ENCODE results near the gene MBP. TPM values are rescaled to one million over a fixed set of nuclear protein-coding genes. Genes with fewer than 3 reads are reported as not detected.

MBP gene
- 16.8 TPM for polyA plus RNA-seq (2012; ENCODE audit: low read depth, missing spikeins)

DNA sequence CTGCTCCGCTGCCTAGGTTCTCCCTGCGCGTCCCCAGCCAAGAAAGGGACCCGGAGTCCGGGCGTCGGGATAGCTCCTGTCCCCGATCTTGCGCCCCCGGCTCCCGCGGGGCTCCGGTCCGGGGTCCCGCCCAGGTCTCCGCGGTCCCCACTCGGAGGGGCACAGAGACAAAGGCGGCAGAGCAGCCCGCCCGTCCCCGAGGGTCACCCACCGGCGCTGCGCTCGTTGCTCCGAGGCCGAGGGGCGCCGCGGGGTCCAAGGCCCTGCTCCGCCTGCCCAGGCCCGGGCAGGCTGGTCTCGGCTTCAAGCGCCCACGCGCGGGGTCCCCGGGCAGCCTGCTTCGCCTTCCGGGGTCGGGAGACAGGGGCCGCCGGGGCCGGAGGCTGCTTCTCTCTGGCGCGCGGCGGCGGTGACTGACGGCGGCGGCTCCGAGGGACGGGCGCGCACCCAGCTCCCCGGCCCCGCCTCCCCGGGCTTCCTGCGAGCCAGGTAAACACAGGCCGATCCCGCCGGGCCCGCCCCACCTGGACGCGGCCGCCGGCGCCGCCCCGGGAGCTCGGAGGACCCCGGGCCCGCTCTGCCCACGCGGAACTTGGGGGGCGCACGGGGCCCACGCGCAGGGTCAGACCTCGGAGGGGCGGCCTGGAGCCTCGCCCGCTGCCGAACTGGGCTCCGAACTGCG is at the start of gene MBP:
TSS of gene MBP (minus strand) at position 415 of the 682 bp plus-strand sequence. CDS start 27,522 bp downstream, outside the sequence.
- DNase-seq (ENCODE audit: insufficient read length, low spot score) (peak; percentile 76), FAIRE-seq (peak; percentile 85)
- no peak for TF ChIP-seq POLR2A (IDR thresholded peaks at IDR 0.05; ENCODE audit: low read depth, low read length)
- peak; percentile 50; the same call in 1 of the 2 replicates for TF ChIP-seq TAF1 (IDR thresholded peaks at IDR 0.05; ENCODE audit: low read depth, low read length)
- no peak for TF ChIP-seq PAX5 (IDR thresholded peaks at IDR 0.05; ENCODE audit: insufficient read depth, low read length, severe bottlenecking)

DNA sequence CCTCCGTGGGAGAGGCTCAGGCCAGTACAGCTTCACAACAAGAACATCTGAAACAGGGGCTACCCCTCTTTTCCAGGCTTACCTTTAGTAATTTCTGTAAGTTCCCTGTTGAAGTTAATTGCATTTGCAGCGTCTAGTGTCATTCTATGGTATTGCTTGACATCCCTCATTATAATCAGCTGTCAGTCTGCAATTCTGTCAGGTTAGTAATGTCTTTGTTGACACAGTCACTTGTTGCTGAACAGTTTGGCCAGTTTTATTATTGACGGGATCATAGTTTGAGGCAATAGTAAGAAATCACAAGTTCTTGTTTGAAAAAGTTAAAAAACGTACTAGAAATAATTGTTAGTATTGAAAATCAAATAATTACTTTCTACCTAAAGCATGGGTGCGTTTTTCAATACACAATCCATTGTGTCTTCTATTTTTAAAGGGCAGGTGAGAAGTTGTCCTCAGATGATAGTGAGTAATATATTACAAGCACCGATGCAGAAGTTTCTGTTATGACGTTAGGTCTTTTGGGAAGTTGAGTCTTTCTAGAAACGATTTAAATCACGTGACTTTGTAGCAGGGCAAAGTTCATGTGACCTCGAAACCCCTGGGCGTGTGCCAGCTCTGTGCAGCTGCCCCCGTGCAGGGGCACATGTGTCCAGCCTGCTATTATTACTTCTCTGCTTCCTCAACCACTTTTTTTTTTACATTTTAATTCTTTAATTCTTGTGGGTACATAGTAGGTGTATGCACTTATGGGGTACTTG is 49.5 kb upstream of the MBP start:
- no peak for TF ChIP-seq POU2F2 (IDR thresholded peaks at IDR 0.05; ENCODE audit: low read depth, low read length)
- no peak for TF ChIP-seq PAX5 (IDR thresholded peaks at IDR 0.05; ENCODE audit: insufficient read depth, low read length, severe bottlenecking)
- TF ChIP-seq POLR2A (IDR thresholded peaks at IDR 0.05; ENCODE audit: low read depth, low read length): no peak
- TF ChIP-seq SPI1 (IDR thresholded peaks at IDR 0.05; ENCODE audit: low read depth, low read length): no peak
- TF ChIP-seq TAF1 (IDR thresholded peaks at IDR 0.05; ENCODE audit: low read depth, low read length): no peak
- no peak for TF ChIP-seq POLR2AphosphoS5 (IDR thresholded peaks at IDR 0.05; ENCODE audit: low read depth, low read length)
- FAIRE-seq (no peak), DNase-seq (ENCODE audit: insufficient read length, low spot score) (no peak)

DNA sequence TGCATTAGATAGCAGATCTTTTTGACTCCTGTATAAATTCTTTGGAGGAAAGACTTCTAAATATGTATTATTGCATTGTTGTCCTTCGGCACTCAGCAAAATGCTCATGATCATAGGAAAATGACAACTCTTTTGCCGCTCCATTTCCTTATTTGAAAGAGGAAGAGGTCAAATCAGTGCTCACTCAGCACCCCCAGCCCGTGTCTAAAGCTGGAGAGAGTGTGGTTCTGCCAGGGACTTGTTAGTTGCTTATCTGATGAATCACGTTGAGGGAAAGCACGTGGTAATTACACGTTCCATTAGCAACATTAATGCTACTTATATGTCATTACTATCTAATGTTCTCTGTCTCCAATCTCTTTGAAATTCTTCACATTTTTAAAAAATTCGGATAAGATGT is 46.0 kb upstream of the MBP start:
- TF ChIP-seq POU2F2 (IDR thresholded peaks at IDR 0.05; ENCODE audit: low read depth, low read length) (no peak), TAF1 (IDR thresholded peaks at IDR 0.05; ENCODE audit: low read depth, low read length) (no peak), POLR2AphosphoS5 (IDR thresholded peaks at IDR 0.05; ENCODE audit: low read depth, low read length) (no peak), POLR2A (IDR thresholded peaks at IDR 0.05; ENCODE audit: low read depth, low read length) (no peak), SPI1 (IDR thresholded peaks at IDR 0.05; ENCODE audit: low read depth, low read length) (no peak)
- DNase-seq (ENCODE audit: insufficient read length, low spot score) (no peak), FAIRE-seq (no peak)

DNA sequence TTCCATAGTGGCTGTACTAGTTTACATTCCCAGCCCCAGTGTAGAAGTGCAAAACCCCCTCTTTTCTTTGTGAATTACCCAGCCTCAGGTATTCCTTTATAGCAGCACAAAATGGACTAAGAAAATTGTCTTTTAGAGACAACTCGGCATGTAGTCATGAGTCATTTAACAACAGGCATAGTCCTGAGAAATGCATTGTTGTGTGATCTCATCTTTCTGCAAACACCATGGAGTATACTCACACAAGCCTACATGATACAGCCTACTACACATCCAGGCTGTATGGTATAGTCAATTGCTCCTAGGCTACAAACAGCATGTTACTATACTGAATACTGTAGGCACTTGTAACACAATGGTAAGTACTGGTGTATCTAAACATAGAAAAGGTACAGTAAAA is 44.4 kb upstream of the MBP start:
- no peak for TF ChIP-seq TAF1 (IDR thresholded peaks at IDR 0.05; ENCODE audit: low read depth, low read length)
- TF ChIP-seq POU2F2 (IDR thresholded peaks at IDR 0.05; ENCODE audit: low read depth, low read length): no peak
- no peak for TF ChIP-seq PAX5 (IDR thresholded peaks at IDR 0.05; ENCODE audit: insufficient read depth, low read length, severe bottlenecking)
- no peak for TF ChIP-seq POLR2A (IDR thresholded peaks at IDR 0.05; ENCODE audit: low read depth, low read length)
- no peak for FAIRE-seq
- DNase-seq (ENCODE audit: insufficient read length, low spot score): no peak

DNA sequence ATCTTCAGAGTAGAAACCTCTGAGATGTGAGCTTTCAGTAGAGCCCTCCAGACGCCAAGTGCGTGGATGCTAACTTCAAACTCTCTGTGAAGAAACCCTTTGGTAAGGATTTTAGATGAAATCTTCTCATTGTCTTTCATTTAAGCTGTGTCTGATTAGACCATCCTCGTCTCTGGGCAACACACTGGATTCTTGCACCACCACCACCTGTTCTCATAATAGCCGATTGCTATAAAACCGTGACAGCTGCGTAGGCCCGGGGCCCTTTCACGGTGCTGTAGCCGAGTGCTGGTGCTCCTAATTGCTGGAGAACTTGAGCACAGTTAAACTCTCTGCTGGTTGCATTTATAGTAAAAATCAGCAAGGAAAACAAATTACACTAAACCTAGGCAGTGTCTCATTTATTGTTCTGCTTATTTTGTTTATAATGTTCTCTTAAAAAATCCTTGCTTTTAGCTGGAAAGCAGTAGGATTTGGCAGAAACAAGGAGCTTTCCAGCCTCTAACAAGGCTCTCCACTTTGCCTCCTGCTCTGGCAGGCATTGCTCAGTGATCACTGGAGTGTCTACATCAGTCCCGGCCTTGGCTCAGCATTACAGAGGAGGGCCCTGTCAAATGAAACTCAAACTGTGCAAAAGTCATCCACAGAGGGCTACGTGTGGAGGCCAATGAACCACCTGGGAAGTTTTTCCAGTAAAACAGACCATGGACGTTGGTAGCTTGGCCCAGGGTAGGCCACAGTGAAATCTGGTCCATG is 40.9 kb upstream of the MBP start:
- no peak for DNase-seq (ENCODE audit: insufficient read length, low spot score)
- FAIRE-seq: no peak
- no peak for TF ChIP-seq PAX5 (IDR thresholded peaks at IDR 0.05; ENCODE audit: insufficient read depth, low read length, severe bottlenecking)
- no peak for TF ChIP-seq TAF1 (IDR thresholded peaks at IDR 0.05; ENCODE audit: low read depth, low read length)
- no peak for TF ChIP-seq POU2F2 (IDR thresholded peaks at IDR 0.05; ENCODE audit: low read depth, low read length)
- TF ChIP-seq POLR2A (IDR thresholded peaks at IDR 0.05; ENCODE audit: low read depth, low read length): no peak
- no peak for TF ChIP-seq POLR2AphosphoS5 (IDR thresholded peaks at IDR 0.05; ENCODE audit: low read depth, low read length)

DNA sequence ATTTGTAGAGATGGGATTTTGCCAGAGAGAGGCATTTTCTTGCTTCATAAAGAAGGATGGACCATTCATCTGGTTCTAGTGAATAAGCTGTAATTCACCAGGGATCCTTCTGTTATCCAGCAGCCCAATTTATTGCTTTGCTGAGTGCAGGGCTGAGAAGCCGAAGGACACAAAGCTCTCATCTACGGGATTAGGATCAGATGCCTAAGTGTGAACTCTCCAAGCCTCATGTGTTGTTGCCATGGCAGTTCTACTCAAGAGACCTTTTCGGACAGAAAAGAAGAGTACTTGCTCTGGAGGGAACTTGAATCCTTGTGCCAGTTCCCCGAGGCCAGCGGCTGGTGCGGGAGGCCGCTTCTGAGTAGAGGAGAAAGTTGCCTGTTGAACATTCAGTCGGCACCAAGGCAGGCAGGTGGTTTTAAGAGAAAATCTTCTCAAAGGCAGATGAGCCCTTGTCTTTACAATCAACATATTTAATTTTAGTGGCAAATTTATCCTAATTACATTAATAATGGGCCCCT is 38.4 kb upstream of the MBP start:
- FAIRE-seq (no peak), DNase-seq (ENCODE audit: insufficient read length, low spot score) (no peak)
- no peak for TF ChIP-seq SPI1 (IDR thresholded peaks at IDR 0.05; ENCODE audit: low read depth, low read length)
- TF ChIP-seq POLR2A (IDR thresholded peaks at IDR 0.05; ENCODE audit: low read depth, low read length): no peak

DNA sequence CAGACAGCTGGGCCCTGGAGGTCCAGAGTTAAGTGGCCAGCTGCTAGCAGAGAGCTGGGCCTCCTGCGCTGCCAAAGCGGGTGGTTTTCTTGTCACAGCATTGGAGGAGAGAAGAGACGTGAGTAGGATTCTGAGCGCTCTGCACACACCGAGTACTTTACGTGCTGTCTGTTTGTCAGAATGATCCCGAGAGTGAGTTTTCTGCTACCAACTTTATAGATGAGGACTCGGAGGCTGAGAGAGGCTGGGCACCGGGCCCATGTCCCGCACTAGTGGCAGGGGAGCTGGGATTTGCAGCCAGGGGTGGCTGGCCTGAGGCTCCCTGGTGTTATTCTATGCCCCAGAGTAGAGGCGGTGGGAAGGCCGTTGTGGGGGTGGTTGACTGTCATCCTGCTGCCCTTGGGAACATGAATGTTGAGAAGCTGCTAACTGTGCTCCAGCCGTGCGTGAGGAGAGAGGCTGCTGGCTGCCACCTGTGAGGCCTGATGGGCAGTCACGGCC is 36.3 kb upstream of the MBP start:
- no peak for FAIRE-seq
- no peak for DNase-seq (ENCODE audit: insufficient read length, low spot score)

DNA sequence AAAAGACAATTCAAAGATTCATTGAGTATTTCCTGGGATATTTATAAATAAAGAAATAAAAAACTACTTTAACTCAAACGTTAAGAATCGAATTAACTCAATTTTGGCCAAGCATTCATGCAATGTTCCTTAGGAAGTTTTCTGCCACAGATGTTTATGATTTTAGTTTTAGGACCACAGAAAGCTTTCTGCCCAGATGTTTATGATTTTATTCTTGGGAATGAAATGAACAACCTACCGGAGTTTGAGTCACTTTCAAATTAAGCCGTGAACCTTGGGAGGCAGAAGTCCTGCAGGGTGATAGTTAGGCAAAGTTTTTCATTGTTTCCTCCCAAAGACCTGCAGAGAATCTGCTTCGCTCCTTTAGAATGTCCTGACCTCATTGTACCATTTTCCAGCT is 34.7 kb upstream of the MBP start:
- DNase-seq (ENCODE audit: insufficient read length, low spot score) (no peak), FAIRE-seq (no peak)

More for the DNA sequence above, 36.3 kb upstream of the MBP start:
- no peak for TF ChIP-seq POLR2A (IDR thresholded peaks at IDR 0.05; ENCODE audit: low read depth, low read length)
- no peak for TF ChIP-seq SPI1 (IDR thresholded peaks at IDR 0.05; ENCODE audit: low read depth, low read length)
- no peak for TF ChIP-seq TAF1 (IDR thresholded peaks at IDR 0.05; ENCODE audit: low read depth, low read length)
- TF ChIP-seq POU2F2 (IDR thresholded peaks at IDR 0.05; ENCODE audit: low read depth, low read length): no peak
- TF ChIP-seq POLR2AphosphoS5 (IDR thresholded peaks at IDR 0.05; ENCODE audit: low read depth, low read length): no peak
- no peak for TF ChIP-seq PAX5 (IDR thresholded peaks at IDR 0.05; ENCODE audit: insufficient read depth, low read length, severe bottlenecking)

DNA sequence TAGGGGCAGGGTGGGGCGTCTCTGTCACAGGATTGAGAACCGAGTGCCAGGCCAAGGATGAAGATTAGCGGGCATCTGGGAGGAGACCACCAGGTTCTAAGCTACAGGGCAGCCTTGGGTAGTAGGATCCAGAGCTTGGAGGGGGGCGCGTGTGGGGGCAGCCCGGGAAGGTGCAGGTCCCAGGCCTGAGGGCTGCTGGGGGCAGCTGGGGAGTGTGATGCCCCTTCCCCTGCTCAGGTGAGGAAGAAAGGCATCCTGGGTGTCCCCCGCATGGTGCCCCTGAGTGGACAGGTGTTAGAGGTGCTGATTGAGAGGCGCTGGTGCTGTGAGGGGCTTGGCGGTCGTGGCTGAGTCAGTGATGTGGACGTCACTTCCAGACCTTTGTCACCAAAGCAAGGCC is 33.9 kb upstream of the MBP start:
- no peak for FAIRE-seq

More for the DNA sequence above, 34.7 kb upstream of the MBP start:
- TF ChIP-seq PAX5 (IDR thresholded peaks at IDR 0.05; ENCODE audit: insufficient read depth, low read length, severe bottlenecking) (no peak), POU2F2 (IDR thresholded peaks at IDR 0.05; ENCODE audit: low read depth, low read length) (no peak), POLR2AphosphoS5 (IDR thresholded peaks at IDR 0.05; ENCODE audit: low read depth, low read length) (no peak), SPI1 (IDR thresholded peaks at IDR 0.05; ENCODE audit: low read depth, low read length) (no peak)

More for the DNA sequence above, 33.9 kb upstream of the MBP start:
- TF ChIP-seq PAX5 (IDR thresholded peaks at IDR 0.05; ENCODE audit: insufficient read depth, low read length, severe bottlenecking) (no peak), POU2F2 (IDR thresholded peaks at IDR 0.05; ENCODE audit: low read depth, low read length) (no peak), POLR2A (IDR thresholded peaks at IDR 0.05; ENCODE audit: low read depth, low read length) (no peak), TAF1 (IDR thresholded peaks at IDR 0.05; ENCODE audit: low read depth, low read length) (no peak), POLR2AphosphoS5 (IDR thresholded peaks at IDR 0.05; ENCODE audit: low read depth, low read length) (no peak), SPI1 (IDR thresholded peaks at IDR 0.05; ENCODE audit: low read depth, low read length) (no peak)
- no peak for DNase-seq (ENCODE audit: insufficient read length, low spot score)

Measured in GM12891 (cell line).